Measurements from ENCODE around the gene RGS19.

Gene RGS19

GRCh38 chr20:64107736-64108457 is 28.6 kb upstream of the RGS19 start:
- DNase-seq: no peak

- peak; percentile 23 for DNase-seq
Measured at GRCh38 chr20:64106981-64107735, 27.8 kb upstream of the RGS19 start, which contains the start of gene NPBWR2. Gene NPBWR2, minus strand, starts transcription at chr20:64107565. Its CDS starts 734 bp downstream, at chr20:64106831.

DNA sequence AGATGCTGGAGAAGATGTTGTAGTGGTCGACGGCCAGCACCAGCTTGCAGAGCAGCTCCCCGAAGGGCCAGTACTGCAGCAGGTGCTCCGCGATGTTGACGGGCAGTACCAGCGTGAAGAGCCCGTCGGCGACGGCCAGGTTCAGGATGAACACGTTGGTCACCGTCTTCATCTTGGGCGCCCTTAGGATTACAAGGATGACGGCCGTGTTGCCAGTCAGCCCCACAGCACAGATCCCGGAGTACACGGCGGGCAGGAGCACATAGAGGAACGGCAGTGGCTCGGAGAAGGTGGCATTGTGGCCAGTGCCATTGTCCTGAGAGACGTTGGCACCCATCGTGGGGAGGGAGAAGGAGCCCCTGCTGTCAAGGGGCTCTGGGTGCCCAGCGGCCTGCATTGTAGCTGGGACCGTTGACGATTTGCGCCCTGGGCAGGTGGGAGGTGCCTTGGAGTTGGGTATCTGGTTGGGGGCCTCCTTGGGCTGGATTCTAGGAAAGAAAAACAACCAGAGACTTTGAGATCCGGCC is 27.2 kb upstream of the RGS19 start:
- DNase-seq: no peak

GRCh38 chr20:64105846-64106434 is 26.6 kb upstream of the RGS19 start:
- DNase-seq: no peak

DNA sequence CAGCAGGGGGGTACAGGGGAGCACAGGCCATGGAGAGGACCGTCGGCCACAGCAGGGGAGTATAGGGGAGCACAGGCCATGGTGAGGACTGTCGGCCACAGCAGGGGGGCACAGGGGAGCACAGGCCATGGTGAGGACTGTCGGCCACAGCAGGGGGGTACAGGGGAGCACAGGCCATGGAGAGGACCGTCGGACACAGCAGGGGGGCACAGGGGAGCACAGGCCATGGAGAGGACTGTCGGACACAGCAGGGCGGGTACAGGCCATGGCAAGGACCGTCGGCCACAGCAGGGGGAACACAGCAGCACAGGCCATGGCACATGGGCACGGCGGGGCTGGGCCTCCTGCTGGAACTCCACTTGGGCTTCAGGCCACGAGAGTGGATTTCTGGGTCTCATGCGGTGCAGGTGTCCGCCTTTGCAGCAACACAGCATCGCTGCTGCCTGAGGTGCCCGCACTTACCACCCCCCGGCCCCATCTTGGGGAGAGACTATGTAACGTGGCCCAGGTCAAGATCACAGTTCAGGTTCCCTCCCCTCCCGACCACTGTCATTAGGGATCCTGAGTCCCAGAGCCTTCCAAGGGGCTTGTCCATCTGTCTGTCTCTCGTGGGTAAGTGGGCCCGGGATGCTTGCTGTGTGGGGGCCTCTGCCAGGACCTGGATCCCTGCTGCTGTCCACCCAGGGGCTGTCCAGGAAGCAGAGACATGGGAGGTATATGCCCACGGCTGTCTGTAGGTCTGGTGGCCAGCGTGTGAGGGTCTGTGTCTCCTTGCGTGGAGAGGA is 25.5 kb upstream of the RGS19 start:
- DNase-seq: no peak

GRCh38 chr20:64103871-64104666 is 24.8 kb upstream of the RGS19 start:
- no peak for DNase-seq

- no peak for DNase-seq
Measured at GRCh38 chr20:64102647-64103354, 23.5 kb upstream of the RGS19 start.

- peak; percentile 57 for DNase-seq
Measured at GRCh38 chr20:64101731-64102621, 22.7 kb upstream of the RGS19 start.

- DNase-seq: no peak
Measured at GRCh38 chr20:64100946-64101688, 21.8 kb upstream of the RGS19 start.

DNA sequence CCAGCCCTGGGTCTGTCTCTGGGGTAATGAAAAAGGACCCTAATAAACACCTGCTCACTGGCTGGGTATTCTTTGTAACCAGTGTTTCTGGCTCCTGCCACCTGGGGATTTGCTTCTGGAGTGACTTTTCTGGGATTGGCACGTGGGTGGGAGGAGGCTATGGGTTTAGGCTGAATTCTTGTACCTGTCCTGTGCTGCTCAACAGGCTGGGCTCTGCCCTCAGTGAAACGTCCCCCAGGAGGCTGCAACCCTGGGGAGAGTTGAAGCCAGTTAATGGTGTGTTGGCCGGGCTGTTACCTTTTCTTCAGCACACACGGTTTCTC is 21.2 kb upstream of the RGS19 start:
- no peak for DNase-seq

DNA sequence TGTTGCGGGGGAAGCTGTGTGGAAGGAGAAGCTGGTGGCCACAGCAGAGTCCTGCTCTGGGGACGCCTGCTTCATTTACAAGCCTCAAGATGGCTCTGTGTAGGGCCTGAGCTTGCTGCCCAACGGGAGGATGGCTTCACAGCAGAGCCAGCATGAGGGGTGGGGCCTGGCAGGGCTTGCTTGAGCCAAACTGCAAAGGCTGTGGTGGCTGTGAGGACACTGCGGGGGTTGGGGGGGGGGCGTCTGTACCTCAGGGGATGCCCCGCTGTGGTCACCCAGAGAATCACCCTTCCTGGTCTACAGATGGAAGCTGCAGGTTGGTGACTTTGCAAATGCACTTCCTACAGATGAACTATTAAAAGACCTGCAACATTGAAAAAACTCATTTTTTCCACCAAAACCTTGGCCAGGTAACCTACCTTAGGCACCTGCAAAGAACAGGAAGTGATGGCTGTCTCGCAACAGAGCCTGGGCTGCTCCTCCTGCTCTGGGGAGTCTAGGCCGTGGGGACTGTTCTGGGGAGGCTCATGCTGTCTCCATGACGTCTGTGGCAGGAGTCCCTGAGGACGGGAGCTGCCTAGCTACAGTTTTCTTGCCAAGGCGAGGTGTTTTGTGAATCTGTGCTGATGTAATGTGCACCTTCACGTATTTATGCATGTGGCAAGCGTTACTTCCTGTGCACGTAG is 20.7 kb upstream of the RGS19 start:
- DNase-seq: peak; percentile 67

DNA sequence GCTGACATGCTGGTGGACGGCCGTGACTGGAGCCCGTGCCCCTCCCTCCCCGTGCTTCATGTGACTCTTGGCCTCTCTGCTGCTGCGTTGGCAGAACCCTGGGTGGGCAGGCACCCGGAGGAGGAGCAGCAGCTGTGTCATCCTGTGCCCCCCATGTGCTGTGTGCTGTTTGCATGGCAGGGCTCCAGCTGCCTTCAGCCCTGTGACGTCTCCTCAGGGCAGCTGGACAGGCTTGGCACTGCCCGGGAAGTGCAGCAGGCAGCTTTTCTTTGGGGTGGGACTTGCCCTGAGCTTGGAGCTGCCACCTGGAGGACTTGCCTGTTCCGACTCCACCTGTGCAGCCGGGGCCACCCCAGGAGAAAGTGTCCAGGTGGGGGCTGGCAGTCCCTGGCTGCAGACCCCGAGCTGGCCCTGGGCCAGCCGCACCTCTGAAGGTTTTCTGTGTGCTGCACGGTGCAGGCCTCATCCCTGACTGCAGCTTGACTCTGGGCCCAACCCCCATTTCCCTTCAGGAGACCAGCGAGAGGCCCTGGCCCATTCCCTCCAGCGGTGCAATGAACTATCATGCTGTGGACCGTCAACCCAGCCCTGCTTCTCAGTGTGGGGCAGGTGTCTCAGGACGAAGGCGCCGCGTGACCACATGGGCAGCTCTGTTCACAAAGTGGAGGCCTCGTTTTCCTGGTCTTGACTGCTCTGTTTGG is 19.9 kb upstream of the RGS19 start:
- DNase-seq: no peak

DNA sequence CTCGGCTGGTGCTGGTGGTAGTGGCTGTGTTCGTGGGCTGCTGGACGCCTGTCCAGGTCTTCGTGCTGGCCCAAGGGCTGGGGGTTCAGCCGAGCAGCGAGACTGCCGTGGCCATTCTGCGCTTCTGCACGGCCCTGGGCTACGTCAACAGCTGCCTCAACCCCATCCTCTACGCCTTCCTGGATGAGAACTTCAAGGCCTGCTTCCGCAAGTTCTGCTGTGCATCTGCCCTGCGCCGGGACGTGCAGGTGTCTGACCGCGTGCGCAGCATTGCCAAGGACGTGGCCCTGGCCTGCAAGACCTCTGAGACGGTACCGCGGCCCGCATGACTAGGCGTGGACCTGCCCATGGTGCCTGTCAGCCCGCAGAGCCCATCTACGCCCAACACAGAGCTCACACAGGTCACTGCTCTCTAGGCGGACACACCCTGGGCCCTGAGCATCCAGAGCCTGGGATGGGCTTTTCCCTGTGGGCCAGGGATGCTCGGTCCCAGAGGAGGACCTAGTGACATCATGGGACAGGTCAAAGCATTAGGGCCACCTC is 19.2 kb upstream of the RGS19 start:
- DNase-seq: no peak

DNA sequence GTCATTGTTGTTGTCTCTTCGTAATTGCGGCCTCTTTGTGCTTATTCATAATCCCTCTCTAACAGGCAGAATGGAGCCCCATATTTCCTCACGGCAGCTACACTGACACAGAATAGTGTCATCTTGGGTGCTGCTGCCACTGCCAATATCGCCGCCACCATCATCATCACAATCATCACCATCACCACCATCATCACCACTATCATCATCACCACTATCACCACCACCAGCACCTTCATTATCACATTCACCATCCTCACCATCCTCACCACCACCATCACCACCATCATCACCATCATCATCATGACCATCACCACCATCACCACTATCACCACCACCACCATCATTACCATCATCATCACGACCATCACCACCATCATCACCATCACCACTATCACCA is 17.2 kb upstream of the RGS19 start:
- DNase-seq: no peak

- DNase-seq: no peak
Measured at GRCh38 chr20:64095927-64096326, 16.6 kb upstream of the RGS19 start.

GRCh38 chr20:64095455-64095854 is 16.1 kb upstream of the RGS19 start:
- no peak for DNase-seq

GRCh38 chr20:64093013-64093503 is 13.7 kb upstream of the RGS19 start:
- no peak for DNase-seq

All from CD4-positive, alpha-beta T cell treated with Interferon gamma for 1 hour (primary cell).